ENCODE results near the gene PTPRN2.

Gene PTPRN2

DNA sequence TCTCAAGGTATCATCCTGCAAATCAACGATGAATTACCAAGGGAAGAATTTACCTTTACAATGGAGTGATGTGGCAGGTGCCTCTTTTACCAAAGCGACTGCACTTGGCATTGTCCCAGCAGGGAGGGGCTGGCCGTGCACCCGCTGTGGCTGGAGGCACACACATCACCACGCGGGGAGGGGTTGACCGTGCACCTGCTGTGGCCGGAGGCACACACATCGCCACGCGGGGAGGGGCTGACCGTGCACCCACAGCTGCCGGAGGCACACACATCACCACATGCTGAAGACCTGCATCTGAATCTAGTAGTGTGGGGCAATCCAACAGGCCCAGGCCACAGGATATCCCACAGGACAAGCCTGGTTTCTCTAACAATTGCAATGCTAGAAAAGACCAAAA is 757.3 kb downstream of the PTPRN2 start:
- no peak for DNase-seq

- no peak for DNase-seq
Observed at GRCh38 chr7:157829491-157829890, 758.1 kb downstream of the PTPRN2 start.

DNA sequence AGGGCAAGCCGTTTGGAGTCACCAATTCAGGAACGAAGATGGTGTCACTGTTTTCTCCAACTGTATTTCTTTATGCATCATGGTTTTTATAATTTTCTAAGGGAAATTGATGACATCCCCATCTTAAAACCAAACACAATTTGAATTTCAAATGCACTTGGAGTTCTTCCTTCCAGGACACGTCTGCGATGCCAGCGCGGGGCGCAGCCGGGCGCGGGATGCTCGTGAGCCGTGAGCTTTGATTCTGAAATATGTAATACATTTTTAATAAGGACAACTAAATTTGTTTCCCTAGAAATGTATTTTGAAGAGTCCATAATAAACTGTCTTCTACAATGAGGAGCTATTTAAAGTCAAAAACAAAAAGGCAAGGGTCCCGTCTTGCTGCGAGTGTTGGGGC is 758.7 kb downstream of the PTPRN2 start:
- DNase-seq = no peak

- no peak for DNase-seq
Observed at GRCh38 chr7:157828190-157828589, 759.4 kb downstream of the PTPRN2 start.

DNA sequence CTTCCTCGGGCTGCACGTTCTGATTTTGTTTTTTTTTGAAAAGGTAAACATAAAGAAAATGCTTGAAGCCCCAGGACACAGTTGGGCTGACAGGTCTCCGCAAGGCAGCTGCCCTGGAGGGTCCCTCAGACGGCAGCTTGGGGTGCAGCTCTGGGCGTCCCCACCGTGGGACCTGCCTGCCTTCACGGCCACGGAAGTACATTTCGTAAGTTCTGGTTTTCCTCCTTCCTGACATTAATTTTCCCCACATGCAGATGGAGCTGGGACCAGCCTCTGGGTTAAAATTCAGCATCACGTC is 759.8 kb downstream of the PTPRN2 start:
- no peak for DNase-seq

DNA sequence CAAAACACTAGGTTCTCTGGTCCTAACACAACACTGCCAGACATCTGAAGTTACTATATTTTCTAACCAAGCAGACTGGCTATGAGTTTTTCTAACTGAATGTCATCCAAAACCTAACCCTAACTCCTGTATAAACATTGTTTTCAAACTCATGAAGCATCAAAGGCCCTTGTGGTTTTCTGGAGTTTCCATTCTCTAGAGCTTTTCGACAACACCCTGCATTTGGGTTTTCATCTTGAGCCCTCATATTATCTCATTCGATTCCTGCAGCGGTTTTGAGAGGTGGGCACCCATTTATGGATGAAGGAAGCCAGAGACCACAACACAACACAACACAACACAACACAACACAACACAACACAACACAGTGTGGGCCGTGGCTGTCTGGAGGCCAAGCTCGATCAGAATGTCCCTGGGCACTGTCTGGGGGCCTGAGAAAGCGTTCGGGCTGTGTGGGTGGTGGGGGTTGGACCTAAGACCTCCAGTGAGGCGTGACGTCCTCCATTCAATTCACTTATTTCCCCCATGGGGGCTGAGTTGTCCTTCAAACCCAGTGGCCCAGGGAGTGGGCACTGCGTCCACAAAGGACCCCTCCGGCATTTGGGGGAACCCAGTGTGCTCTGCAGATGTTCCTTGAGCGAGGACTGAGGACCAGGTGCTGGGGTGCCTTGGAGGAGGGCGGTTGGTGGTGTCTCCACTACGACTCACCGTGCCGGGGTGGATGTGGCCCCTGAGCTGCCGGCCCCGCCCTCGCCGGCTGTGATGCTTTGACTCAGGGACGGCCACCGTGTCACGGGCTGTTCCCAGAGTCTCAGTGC is 760.4 kb downstream of the PTPRN2 start:
- peak; percentile 33 for DNase-seq

GRCh38 chr7:157826566-157826965 is 761.1 kb downstream of the PTPRN2 start:
- no peak for DNase-seq

GRCh38 chr7:157825325-157825724 is 762.3 kb downstream of the PTPRN2 start:
- DNase-seq = no peak

GRCh38 chr7:157824819-157825121 is 762.9 kb downstream of the PTPRN2 start:
- no peak for DNase-seq

GRCh38 chr7:157824011-157824818 is 763.4 kb downstream of the PTPRN2 start:
- DNase-seq = no peak

DNA sequence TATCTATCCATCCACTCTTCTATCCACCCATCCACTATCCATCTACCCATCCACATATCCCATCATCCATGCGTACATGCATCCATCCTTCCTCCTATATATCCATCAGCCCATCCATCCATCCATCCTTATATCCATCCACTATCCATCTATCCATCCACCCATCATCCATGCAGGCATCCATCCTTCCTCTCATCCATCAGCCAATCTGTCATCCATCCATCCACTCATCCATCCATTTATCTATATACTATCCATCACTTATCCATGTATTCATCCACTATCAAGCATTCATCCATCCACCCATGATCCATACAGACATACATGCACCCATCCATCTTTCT is 765.0 kb downstream of the PTPRN2 start:
- no peak for DNase-seq

DNA sequence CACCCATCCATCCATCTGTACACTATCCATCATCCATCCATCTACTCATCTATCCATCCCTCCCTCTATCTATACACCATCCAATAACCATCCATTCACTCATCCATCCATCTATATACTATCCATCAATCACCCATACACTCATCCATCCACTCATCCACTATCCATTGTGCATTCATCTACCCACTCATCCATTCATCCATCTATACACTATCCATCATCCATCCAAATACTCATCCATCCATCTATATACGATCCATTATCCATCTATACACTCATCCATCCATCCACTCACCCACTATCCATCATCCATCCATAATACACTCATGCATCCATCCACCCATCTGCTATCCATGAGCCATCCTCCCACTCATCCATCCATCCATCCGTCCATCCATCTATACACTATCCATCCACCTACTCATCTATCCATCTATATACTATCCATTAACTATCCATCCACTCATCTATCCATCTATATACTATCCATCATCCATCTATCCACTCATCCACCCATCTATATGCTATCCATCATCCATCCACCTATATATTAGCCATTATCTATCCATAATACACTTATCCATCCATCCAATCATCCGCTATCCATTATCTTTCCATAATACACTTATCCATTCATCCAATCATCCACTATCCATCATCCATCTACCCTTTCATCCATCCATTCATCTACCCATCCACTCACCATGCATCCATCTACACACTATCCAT is 765.5 kb downstream of the PTPRN2 start:
- no peak for DNase-seq

DNA sequence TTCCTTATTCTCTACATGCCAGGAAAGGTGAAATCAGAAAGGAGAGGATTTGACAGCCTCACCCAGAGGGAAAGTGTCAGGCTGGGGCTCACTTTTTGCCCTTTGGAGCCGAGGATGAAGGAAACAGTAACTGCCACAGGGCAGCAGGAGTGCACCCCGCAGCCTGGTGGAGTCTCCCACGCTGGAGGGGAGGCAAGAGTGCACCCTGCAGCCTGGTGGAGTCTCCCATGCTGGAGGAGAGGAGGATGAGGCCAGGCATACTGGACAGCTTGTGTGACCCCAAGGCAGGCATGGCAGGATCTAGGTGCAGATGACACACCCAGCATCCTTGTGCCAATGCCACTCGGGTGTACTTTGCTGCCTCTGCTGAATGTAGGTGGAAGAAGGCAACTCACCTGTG is 766.8 kb downstream of the PTPRN2 start:
- no peak for DNase-seq

DNA sequence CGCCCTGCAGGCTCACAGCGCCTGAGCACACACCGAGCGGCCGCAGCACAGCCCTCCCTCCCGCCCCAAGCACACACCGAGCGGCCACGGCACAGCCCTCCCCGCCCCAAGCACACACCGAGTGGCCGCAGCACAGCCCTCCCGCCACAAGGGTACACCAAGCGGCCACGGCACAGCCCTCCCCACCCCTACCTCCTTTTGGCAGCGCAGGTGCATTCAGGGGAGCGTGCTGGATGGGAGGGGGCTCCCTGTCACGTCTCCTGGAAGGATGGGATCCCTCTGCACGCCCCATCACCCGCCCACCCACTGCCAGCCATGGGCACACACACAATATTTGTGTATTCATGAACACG is 768.2 kb downstream of the PTPRN2 start:
- DNase-seq = no peak

- DNase-seq = no peak
Observed at GRCh38 chr7:157818701-157819454, 768.7 kb downstream of the PTPRN2 start.

DNA sequence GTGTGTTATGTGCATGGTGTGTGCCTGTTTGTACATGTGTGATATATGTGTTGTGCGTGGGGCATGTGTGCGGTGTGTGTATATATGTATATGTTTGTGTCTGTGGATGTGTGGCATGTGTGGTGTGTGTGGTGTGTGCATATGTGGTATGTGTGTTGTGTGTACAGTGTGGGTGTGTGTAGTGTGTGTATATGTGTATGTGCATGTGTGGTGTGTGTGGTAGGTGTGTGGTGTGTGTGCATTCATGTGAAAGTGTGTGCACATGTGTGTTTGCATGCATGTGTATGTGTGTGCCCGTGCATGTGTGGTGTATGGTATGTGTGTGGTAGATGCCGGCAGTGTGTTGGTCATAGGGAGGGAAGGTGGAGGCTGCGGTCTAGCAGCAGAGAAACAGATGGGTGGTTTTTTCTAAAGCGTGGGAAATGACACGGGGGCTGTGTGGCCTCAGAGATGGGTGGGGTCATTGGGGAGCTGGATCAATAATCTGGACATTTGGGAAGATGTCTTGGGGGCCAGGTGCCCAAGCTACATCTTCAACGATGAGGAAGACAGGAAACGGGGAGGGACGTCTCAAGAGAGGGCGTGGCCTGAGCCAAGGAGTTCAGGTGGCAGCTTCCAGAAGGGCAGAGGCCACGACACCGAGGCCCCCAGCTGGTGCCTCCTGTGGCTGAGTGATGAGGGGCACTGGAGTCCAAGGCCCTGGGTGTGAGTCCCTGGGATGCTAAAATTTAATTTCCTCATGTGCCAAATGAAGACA is 769.5 kb downstream of the PTPRN2 start:
- no peak for DNase-seq

GRCh38 chr7:157817433-157817832 is 770.2 kb downstream of the PTPRN2 start:
- no peak for DNase-seq

DNA sequence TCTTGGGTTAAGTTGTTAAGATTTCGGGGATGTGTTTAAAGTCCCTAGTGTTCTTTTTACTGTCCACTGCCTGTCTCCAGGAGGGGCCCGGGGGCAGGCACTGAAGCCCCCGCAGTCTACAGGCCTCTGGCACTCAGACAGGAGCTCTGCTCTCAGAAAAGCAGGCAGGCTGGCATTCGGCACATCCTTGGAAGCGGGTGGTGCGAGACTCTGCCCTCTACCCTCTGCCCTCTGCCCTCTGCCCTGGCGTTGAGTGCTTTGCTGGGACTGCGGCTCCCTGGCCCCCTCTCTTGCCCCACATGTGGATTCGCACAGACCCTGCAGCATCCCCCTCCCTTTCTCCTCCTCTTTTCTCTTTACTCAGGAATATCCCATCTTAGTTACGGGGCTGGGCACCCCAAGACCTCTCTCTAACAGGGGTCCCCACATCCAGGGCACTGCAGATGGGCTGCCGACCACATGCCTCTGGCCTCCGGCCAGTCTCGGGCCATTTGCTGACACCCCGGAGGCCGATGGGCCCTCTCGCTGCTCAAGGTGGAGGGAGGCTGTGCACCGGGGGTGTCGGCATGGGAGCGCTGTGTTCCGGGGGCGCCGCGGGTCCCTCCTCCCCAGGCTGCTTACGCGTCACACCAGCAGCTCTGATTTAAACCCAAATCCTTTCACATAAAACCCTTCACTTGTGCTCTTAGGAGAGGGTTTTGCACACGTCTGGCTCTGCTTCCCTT is 770.9 kb downstream of the PTPRN2 start:
- no peak for DNase-seq

DNA sequence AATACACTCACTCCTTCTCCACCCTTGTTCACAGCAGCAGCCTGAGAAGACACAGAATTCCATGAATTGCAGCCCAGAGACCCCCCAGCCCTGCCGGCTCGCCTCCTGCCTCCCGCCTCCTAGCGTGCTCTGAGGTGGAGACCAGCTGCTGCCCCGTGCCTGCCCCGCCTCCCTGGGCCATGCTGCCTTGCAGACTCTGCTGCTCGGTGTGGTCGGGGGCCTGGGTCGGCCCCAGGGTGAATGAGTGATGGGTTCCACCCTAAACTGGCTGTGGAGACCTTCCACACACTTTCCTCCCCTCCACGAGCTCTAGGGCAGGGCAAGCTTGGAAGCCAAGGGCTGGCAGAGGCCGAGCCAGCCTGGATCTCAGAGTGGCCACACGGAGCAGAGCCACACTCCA is 771.5 kb downstream of the PTPRN2 start:
- no peak for DNase-seq

GRCh38 chr7:157815706-157816022 is 772.0 kb downstream of the PTPRN2 start:
- no peak for DNase-seq

DNA sequence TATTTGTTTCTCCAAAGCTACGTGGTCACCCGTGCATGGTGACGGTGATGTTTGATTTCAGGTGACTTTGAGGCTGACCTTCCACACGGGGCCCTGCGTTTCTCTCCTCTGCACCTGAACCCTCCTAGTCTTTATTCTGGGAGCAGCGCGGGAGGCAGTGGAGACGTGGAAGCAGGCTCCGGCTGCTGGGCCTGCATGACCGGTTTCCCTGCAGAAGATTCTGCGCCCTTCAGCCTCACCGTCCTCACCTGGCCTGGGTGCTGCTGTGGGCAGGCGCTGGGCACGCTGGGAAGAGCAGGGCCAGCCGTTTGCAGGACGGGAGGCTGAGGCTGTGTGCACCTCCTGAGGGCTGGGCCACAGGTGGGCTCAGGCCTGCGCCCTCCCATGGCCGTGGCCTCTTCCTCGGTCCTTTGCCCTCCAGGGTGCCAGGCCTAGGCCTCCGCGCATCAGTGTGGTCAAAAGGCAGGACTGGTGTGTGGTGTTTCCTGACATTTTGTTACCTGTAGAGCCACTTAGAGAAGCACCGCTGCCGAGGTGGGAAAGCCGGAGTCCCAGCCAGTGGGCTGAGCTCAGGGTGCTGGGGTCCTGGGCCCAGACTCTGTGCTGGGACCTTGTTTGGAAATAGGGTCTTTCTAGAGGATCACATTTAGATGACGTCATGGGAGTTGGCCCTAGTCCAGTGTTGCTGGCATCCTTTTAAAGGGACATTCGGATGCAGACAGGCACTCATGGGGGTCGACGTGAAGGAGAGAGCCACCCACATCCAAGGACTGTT is 772.5 kb downstream of the PTPRN2 start:
- no peak for DNase-seq
